Measurements from ENCODE around the gene ANO7. TPM values are rescaled to one million over a fixed set of nuclear protein-coding genes. Genes with fewer than 3 reads are reported as not detected.
A peak's percentile ranks its signal among the peaks of the same experiment; 100 is the strongest.

The ANO7 gene
- total and polyA plus RNA-seq, 2 of the 13 experiments (the other 11 are each of a cell fraction or from before 2014, with no cell fraction given): 4.1 to 4.9 TPM

DNA sequence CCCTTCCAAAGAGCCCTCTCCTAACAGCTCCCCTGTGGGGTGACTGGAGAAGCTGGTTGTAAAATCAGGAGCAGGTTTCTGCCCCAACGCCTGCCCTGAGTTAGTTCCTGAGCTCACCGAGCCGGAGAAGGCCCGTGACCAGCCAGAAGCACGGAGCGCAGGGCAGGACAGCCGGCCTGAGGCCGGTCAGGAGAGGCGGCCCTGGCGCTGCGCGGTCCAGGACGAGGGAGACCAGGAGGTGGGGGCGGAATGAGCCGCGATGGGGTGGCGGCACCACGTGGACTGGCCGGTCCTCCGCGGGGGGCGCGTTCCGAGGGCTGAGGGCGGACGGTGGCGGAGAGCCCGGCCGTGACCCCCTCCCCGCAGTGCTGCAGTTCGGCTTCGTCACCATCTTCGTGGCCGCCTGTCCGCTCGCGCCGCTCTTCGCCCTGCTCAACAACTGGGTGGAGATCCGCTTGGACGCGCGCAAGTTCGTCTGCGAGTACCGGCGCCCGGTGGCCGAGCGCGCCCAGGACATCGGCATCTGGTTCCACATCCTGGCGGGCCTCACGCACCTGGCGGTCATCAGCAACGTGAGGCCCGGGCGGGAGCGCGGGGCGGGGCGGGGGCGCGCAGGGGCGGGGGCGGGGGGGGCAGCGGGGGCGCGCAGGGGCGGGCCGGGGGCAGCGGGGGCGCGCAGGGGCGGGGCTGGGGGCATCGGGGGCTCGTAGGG is 29.0 kb downstream of the ANO7 start (continued):
- TF ChIP-seq, protein P1, sequence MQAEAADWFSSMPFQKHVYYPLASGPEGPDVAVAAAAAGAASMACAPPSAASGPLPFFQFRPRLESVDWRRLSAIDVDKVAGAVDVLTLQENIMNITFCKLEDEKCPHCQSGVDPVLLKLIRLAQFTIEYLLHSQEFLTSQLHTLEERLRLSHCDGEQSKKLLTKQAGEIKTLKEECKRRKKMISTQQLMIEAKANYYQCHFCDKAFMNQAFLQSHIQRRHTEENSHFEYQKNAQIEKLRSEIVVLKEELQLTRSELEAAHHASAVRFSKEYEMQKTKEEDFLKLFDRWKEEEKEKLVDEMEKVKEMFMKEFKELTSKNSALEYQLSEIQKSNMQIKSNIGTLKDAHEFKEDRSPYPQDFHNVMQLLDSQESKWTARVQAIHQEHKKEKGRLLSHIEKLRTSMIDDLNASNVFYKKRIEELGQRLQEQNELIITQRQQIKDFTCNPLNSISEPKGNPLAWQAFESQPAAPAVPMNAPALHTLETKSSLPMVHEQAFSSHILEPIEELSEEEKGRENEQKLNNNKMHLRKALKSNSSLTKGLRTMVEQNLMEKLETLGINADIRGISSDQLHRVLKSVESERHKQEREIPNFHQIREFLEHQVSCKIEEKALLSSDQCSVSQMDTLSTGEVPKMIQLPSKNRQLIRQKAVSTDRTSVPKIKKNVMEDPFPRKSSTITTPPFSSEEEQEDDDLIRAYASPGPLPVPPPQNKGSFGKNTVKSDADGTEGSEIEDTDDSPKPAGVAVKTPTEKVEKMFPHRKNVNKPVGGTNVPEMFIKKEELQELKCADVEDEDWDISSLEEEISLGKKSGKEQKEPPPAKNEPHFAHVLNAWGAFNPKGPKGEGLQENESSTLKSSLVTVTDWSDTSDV (CRISPR knock-in tag; IDR thresholded peaks at IDR 0.05): peak; percentile 96
- TF ChIP-seq ZNF326 (CRISPR knock-in tag; IDR thresholded peaks at IDR 0.05; ENCODE audit: borderline replicate concordance) (no peak), GABPA (IDR thresholded peaks at IDR 0.05; ENCODE audit: low read depth, low read length) (no peak), GABPA (CRISPR knock-in tag; IDR thresholded peaks at IDR 0.05; ENCODE audit: low read depth) (no peak; the same call in 1 of the 2 replicates), KMT2A (CRISPR knock-in tag; IDR thresholded peaks at IDR 0.05) (peak; percentile 64; the same call in 1 of the 2 replicates), TBX3 (IDR thresholded peaks at IDR 0.05; ENCODE audit: borderline replicate concordance) (no peak), ZNF850 (CRISPR knock-in tag; conservative IDR thresholded peaks at IDR 0.05) (no peak), TBP (CRISPR knock-in tag; IDR thresholded peaks at IDR 0.05) (no peak), FOXP1 (IDR thresholded peaks at IDR 0.05) (no peak), FOXP1 (CRISPR knock-in tag; IDR thresholded peaks at IDR 0.05) (no peak), CC2D1A (CRISPR knock-in tag; IDR thresholded peaks at IDR 0.05) (no peak), ZMYM2 (CRISPR knock-in tag; IDR thresholded peaks at IDR 0.05) (no peak; the same call in 1 of the 2 replicates), FOXA3 (CRISPR knock-in tag; IDR thresholded peaks at IDR 0.05) (peak; percentile 35; the same call in 1 of the 2 replicates), ZNF232 (CRISPR knock-in tag; IDR thresholded peaks at IDR 0.05; ENCODE audit: borderline replicate concordance) (no peak), KDM1A (CRISPR knock-in tag; IDR thresholded peaks at IDR 0.05) (no peak; the same call in 1 of the 2 replicates), HNRNPL (IDR thresholded peaks at IDR 0.05; ENCODE audit: low read depth, low read length) (0 out of 2 replicates have a peak, but pooled peaks have one; percentile 18), ZNF530 (CRISPR knock-in tag; IDR thresholded peaks at IDR 0.05; ENCODE audit: low read depth) (no peak), AKNA (CRISPR knock-in tag; IDR thresholded peaks at IDR 0.05; ENCODE audit: borderline replicate concordance) (no peak), ZNF251 (CRISPR knock-in tag; IDR thresholded peaks at IDR 0.05) (no peak)
- TF ChIP-seq, protein P2, sequence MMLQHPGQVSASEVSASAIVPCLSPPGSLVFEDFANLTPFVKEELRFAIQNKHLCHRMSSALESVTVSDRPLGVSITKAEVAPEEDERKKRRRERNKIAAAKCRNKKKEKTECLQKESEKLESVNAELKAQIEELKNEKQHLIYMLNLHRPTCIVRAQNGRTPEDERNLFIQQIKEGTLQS (CRISPR knock-in tag; IDR thresholded peaks at IDR 0.05): peak; percentile 69
